K562 (cell line): ENCODE results near the gene TCF25. TPM values are rescaled to one million over a fixed set of nuclear protein-coding genes. Genes with fewer than 3 reads are reported as not detected.

ENCODE experiments used
- ATAC-seq: fragments of 200-7000 bp; cut with Tn5 transposase; 3 replicates; pipeline ENCODE4 v1.9.1; 2020; ENCODE audit warnings: moderate library complexity
- BruUV-seq: library from RNA; stranded (reverse); fragments of 400-500 nt; replicated peaks from 2 replicates; lab custom pipeline; 2021; lab: Mats Ljungman, UMichigan
- CTCF ChIA-PET: fragments of 300-600 bp; formaldehyde crosslinking; extraction: SDS; loops from one replicate; lab custom pipeline; 2021; ENCODE audit warnings: low intra/inter-chr PET ratio; lab: Yijun Ruan, JAX
- POLR2A ChIA-PET: fragments of 300-600, 350-650 bp; sonication (Branson Sonifier 250); formaldehyde crosslinking; extraction: SDS; loops from one replicate; lab custom pipeline; 2021; ENCODE audit warnings: antibody characterized with exemption, inconsistent platforms; lab: Yijun Ruan, JAX
- DNase-seq, 4 experiments: peaks; one replicate each; pipeline versions ENCODE4 v3.0.0 to v3.0.0-alpha.2; 2011 to 2018; ENCODE audit warnings: low spot score in 3 of 4, mixed read lengths in 3 of 4; ENCODE audit errors: extremely low read depth in 1 of 4
- FAIRE-seq: peaks from 2 replicates; lab custom pipeline; 2011; peaks lifted over from hg19 to GRCh38; lab: Jason Lieb, UNC
- H2AFZ ChIP-seq: 2 replicates; pipeline ENCODE4 v1.6.0; 2011; ENCODE audit warnings: low read depth, low read length, control low read depth, inconsistent platforms
- H3K27ac ChIP-seq: fragments of 200-600 bp; 3 replicates; pipeline ENCODE4 v1.8.0; 2011; ENCODE audit warnings: low read depth, mild to moderate bottlenecking, control low read depth, inconsistent platforms, low read length, moderate library complexity, mixed read lengths; ENCODE audit errors: extremely low read depth
- H3K27me3 ChIP-seq, 2 experiments: fragments of 300-600 bp in 1 of 2; 2 replicates in 1 of 2; 3 replicates in 1 of 2; pipeline versions ENCODE4 v1.6.0 to v1.8.0; 2011; ENCODE audit warnings: inconsistent platforms in 2 of 2, low read length in 2 of 2, mild to moderate bottlenecking in 1 of 2, mixed read lengths in 1 of 2, moderate library complexity in 1 of 2; ENCODE audit not compliant: control insufficient read depth in 2 of 2, insufficient read depth in 2 of 2
- H3K36me3 ChIP-seq: fragments of 300-600 bp; 3 replicates; pipeline ENCODE4 v1.8.0; 2011; ENCODE audit warnings: mild to moderate bottlenecking, low read length, inconsistent platforms; ENCODE audit not compliant: control insufficient read depth, insufficient read depth
- H3K4me1 ChIP-seq, 2 experiments: fragments of 200-600 bp in 1 of 2; replicated peaks in 1 of 2; 2 replicates in 1 of 2; 3 replicates in 1 of 2; pipeline versions ENCODE4 v1.5.1 to v1.8.0; 2011; ENCODE audit warnings: inconsistent platforms in 2 of 2, low read length in 2 of 2, mild to moderate bottlenecking in 1 of 2, mixed read lengths in 1 of 2, moderate library complexity in 1 of 2; ENCODE audit not compliant: control insufficient read depth in 2 of 2, insufficient read depth in 2 of 2
- H3K4me2 ChIP-seq: 2 replicates; pipeline ENCODE4 v1.6.1; 2011; ENCODE audit warnings: low read length, control low read depth, inconsistent platforms, mixed read lengths; ENCODE audit not compliant: insufficient read depth
- H3K4me3 ChIP-seq: fragments of 200-600 bp; sonication (generic), shearing (Covaris generic); 2 replicates; pipeline ENCODE4 v1.5.1; 2016; ENCODE audit warnings: control low read depth, inconsistent platforms
- H3K79me2 ChIP-seq: fragments of 200-600 bp; 3 replicates; pipeline ENCODE4 v1.8.0; 2011; ENCODE audit warnings: low read length, inconsistent platforms; ENCODE audit not compliant: control insufficient read depth, insufficient read depth
- H3K9ac ChIP-seq, 2 experiments: 2 replicates each; pipeline versions ENCODE4 v1.6.0 to v1.6.1; 2011; ENCODE audit warnings: low read depth in 2 of 2, low read length in 2 of 2, control low read depth in 1 of 2, inconsistent platforms in 1 of 2, mild to moderate bottlenecking in 1 of 2, mixed read lengths in 1 of 2; ENCODE audit not compliant: insufficient read depth in 1 of 2
- H3K9me1 ChIP-seq: one replicate; pipeline ENCODE4 v1.6.0; 2011; ENCODE audit warnings: inconsistent platforms, mild to moderate bottlenecking, low read length, moderate library complexity; ENCODE audit not compliant: control insufficient read depth, insufficient read depth
- H3K9me3 ChIP-seq: replicated peaks from 2 replicates; pipeline ENCODE4 v1.5.1; 2011; ENCODE audit warnings: low read depth, low read length, inconsistent platforms; ENCODE audit not compliant: control insufficient read depth, insufficient read depth
- H4K20me1 ChIP-seq: replicated peaks from 2 replicates; pipeline ENCODE4 v1.6.1; 2011; ENCODE audit warnings: low read length, inconsistent platforms, mixed read lengths; ENCODE audit not compliant: control insufficient read depth, insufficient read depth
- BACH1 ChIP-seq: fragments of 200-800 bp; sonication (Bioruptor generic); IDR thresholded peaks from 2 replicates; pipeline ENCODE4 v1.6.1; 2016; ENCODE audit warnings: missing genetic modification characterization, missing compliant biosample characterization
- CEBPG ChIP-seq, 3 experiments: fragments of 200-800 bp in 1 of 3; sonication (Bioruptor generic) in 1 of 3; sonication (generic) in 1 of 3; formaldehyde crosslinking in 1 of 3; IDR thresholded peaks in 2 of 3; conservative IDR thresholded peaks in 1 of 3; 2 replicates each; pipeline versions ENCODE4 v1.6.1 to v1.8.0; 2016 to 2022; ENCODE audit warnings: missing compliant biosample characterization in 2 of 3, missing genetic modification characterization in 2 of 3, mild to moderate bottlenecking in 1 of 3, missing genetic modification reagents in 1 of 3
- KDM1A ChIP-seq, 2 experiments: fragments of 450-650 bp; IDR thresholded peaks; 2 replicates each; pipeline ENCODE4 v1.6.1; 2016; ENCODE audit warnings: mild to moderate bottlenecking in 2 of 2
- KLF1 ChIP-seq: fragments of 450-650 bp; IDR thresholded peaks from 2 replicates; pipeline ENCODE4 v1.6.1; 2016; ENCODE audit warnings: missing genetic modification characterization, missing compliant biosample characterization
- MNT ChIP-seq, 2 experiments: fragments of 450-650 bp; conservative IDR thresholded peaks; 2 replicates each; pipeline ENCODE4 v1.6.1; 2017; ENCODE audit warnings: mild to moderate bottlenecking in 2 of 2, moderate library complexity in 2 of 2
- MTA3 ChIP-seq: fragments of 450-650 bp; formaldehyde crosslinking; IDR thresholded peaks from 2 replicates; pipeline ENCODE4 v1.6.1; 2017; ENCODE audit warnings: mild to moderate bottlenecking, borderline replicate concordance
- PHB ChIP-seq: fragments of 250-450 bp; sonication (Bioruptor Pico); IDR thresholded peaks from 2 replicates; pipeline ENCODE4 v1.5.0; 2021
- SAFB2 ChIP-seq: fragments of 200-400 bp; formaldehyde crosslinking; IDR thresholded peaks from 2 replicates; pipeline ENCODE4 v1.6.1; 2018; ENCODE audit warnings: borderline replicate concordance, low read length, low read depth, moderate library complexity; ENCODE audit not compliant: severe bottlenecking
- SLC30A9 ChIP-seq: fragments of 250-450 bp; sonication (Bioruptor Pico); IDR thresholded peaks from 2 replicates; pipeline ENCODE4 v1.8.0; 2022; ENCODE audit warnings: mild to moderate bottlenecking, moderate library complexity
- SMAD4 ChIP-seq: fragments of 250-450 bp; sonication (Bioruptor Pico); conservative IDR thresholded peaks from 2 replicates; pipeline ENCODE4 v1.8.0; 2021; ENCODE audit warnings: inconsistent platforms, mild to moderate bottlenecking, moderate library complexity
- STAT5A ChIP-seq: IDR thresholded peaks from 2 replicates; pipeline ENCODE4 v1.6.1; 2012; ENCODE audit warnings: low read length, inconsistent platforms, borderline replicate concordance
- ZEB2 ChIP-seq: fragments of 450-650 bp; IDR thresholded peaks from 2 replicates; pipeline ENCODE4 v1.6.1; 2016
- ZFP36 ChIP-seq: fragments of 150-350 bp; IDR thresholded peaks from 2 replicates; pipeline ENCODE4 v1.6.1; 2018; ENCODE audit warnings: low read length, low read depth; ENCODE audit not compliant: partially characterized antibody
- ZNF175 ChIP-seq: fragments of 200-800 bp; sonication (Bioruptor generic); IDR thresholded peaks from 2 replicates; pipeline ENCODE4 v1.6.1; 2016; ENCODE audit warnings: low read depth, mild to moderate bottlenecking, missing genetic modification characterization, missing compliant biosample characterization
- ZNF589 ChIP-seq: fragments of 200-800 bp; sonication (Bioruptor generic); IDR thresholded peaks from 2 replicates; pipeline ENCODE4 v1.6.1; 2016; ENCODE audit warnings: low read depth, missing genetic modification characterization, missing compliant biosample characterization
- ZNF707 ChIP-seq: fragments of 250-450 bp; sonication (Bioruptor Pico); conservative IDR thresholded peaks from 2 replicates; pipeline ENCODE4 v1.8.0; 2022; ENCODE audit warnings: inconsistent platforms, mild to moderate bottlenecking, moderate library complexity
- WGBS: fragments of 100-300 bp; shearing (Covaris generic); methylation state at CpG from one replicate; pipeline ENCODE4 v1.1.6; 2016; ENCODE audit warnings: low coverage, mixed read lengths; ENCODE audit not compliant: insufficient coverage; ENCODE audit errors: missing lambda C conversion rate; 5-methylcytosine and 5-hydroxymethylcytosine counted together
- in situ Hi-C: fragments of 300-500 bp; cut with MboI; formaldehyde crosslinking; loops from 4 replicates; pipeline ENCODE4 v1.15.0; 2018; ENCODE audit warnings: inconsistent platforms, mixed read lengths
- intact Hi-C: fragments of 100-400 bp; cut with micrococcal nuclease; formaldehyde crosslinking; loops from 2 replicates; pipeline ENCODE4 v1.14.2; 2022
- polyA plus RNA-seq, 8 experiments: library from polyadenylated mRNA; depleted of rRNA in 4 of 8; stranded (reverse) in 5 of 8; unstranded in 3 of 8; fragments of >200 nt; fragmentation: Nextera tagmentation in 2 of 8; fragmentation: Illumina TruSeq in 1 of 8; extraction: Ambion mirVana in 2 of 8; extraction: Trizol in 1 of 8; gene quantifications; 2 replicates each; pipeline versions ENCODE4 v1.2.1 to v1.2.3, GENCODE V29; 2011 to 2014; ENCODE audit warnings: inconsistent platforms in 1 of 8, missing spikeins in 1 of 8
- total RNA-seq, 7 experiments: library from RNA; depleted of rRNA in 6 of 7; stranded (reverse); fragments of >200 nt in 6 of 7; fragmentation: Illumina TruSeq in 2 of 7; extraction: Trizol in 2 of 7; gene quantifications; 2 replicates each; pipeline versions ENCODE4 v1.2.1 to v1.2.3, GENCODE V29; 2011 to 2021; ENCODE audit warnings: low replicate concordance in 1 of 7
- TF ChIP-seq, protein P1 (sequence below): fragments of 200-800 bp; sonication (Bioruptor generic); IDR thresholded peaks from 2 replicates; pipeline ENCODE4 v1.6.1; 2017; ENCODE audit warnings: missing genetic modification characterization, missing compliant biosample characterization
- TF ChIP-seq, protein P2 (sequence below): sonication (generic); formaldehyde crosslinking; IDR thresholded peaks from 2 replicates; pipeline ENCODE4 v1.8.0; 2022; ENCODE audit warnings: mild to moderate bottlenecking, missing genetic modification reagents

The TCF25 gene
- total and polyA plus RNA-seq, 9 of the 15 experiments (the other 6 are each of a cell fraction or from before 2014, with no cell fraction given): 9.0 to 154 (median 83.8) TPM

DNA sequence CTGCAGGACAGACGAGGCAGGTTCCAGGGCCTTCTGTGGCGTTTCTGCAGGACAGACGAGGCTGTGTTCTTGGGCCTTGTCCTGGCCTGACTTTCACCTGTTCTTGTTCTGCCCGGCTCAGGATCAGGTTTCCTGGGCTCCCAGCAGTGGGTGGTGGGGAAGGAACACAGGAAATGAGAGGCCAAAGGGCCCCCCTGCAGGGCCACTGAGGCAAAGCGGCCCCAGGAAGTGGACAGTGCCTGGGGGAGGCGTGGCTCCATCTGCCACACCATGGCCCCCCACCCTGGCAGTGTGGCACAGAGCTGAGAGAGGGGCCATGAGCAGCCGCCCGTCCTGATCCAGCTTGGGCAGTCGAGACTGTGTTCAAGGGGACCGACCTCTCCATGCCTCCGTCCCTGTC is 24.4 kb upstream of the TCF25 start:
- Histone ChIP-seq H3K9me1 (no peaks in the 10 kb centered on the region), H4K20me1 (no peaks in the 10 kb centered on the region), H3K4me1 (peaks cover 0 to 33% of the 10 kb centered on the region in 2 experiments; a peak in 3 of 5 replicates), H3K4me3 (no peak overlapping the region), H2AFZ (no peak overlapping the region), H3K4me2 (no peak overlapping the region), H3K27me3 (no peaks in the 10 kb centered on the region), H3K36me3 (no peaks in the 10 kb centered on the region), H3K27ac (no peak overlapping the region), H3K9ac (no peak overlapping the region), H3K79me2 (no peaks in the 10 kb centered on the region), H3K9me3 (no peaks in the 10 kb centered on the region)
- no peak for TF ChIP-seq MTA3
- TF ChIP-seq SAFB2: no peak
- TF ChIP-seq BACH1 (tag): no peak
- TF ChIP-seq ZFP36: no peak
- no peak for TF ChIP-seq KLF1
- TF ChIP-seq ZNF175 (CRISPR knock-in tag): no peak
- TF ChIP-seq ZEB2: no peak
- TF ChIP-seq CEBPG (CRISPR knock-in tag; IDR thresholded peaks at IDR 0.05): no peak
- no peak for TF ChIP-seq CEBPG (tag; conservative IDR thresholded peaks at IDR 0.05 in 1 of 2, IDR thresholded peaks at IDR 0.05 in 1 of 2)
- TF ChIP-seq SLC30A9 (CRISPR knock-in tag): no peak
- TF ChIP-seq KDM1A (IDR thresholded peaks at IDR 0.05): no peak
- TF ChIP-seq STAT5A: no peak
- TF ChIP-seq PHB (CRISPR knock-in tag): no peak
- TF ChIP-seq, protein P1, sequence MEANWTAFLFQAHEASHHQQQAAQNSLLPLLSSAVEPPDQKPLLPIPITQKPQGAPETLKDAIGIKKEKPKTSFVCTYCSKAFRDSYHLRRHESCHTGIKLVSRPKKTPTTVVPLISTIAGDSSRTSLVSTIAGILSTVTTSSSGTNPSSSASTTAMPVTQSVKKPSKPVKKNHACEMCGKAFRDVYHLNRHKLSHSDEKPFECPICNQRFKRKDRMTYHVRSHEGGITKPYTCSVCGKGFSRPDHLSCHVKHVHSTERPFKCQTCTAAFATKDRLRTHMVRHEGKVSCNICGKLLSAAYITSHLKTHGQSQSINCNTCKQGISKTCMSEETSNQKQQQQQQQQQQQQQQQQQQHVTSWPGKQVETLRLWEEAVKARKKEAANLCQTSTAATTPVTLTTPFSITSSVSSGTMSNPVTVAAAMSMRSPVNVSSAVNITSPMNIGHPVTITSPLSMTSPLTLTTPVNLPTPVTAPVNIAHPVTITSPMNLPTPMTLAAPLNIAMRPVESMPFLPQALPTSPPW (CRISPR knock-in tag): no peak
- no peak for TF ChIP-seq ZNF707
- TF ChIP-seq SMAD4 (CRISPR knock-in tag): no peak
- TF ChIP-seq, protein P2, sequence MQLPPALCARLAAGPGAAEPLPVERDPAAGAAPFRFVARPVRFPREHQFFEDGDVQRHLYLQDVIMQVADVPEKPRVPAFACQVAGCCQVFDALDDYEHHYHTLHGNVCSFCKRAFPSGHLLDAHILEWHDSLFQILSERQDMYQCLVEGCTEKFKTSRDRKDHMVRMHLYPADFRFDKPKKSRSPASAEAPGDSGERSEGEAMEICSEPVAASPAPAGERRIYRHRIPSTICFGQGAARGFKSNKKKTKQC: no peak
- TF ChIP-seq ZNF589 (CRISPR knock-in tag): no peak
- no peak for TF ChIP-seq MNT (conservative IDR thresholded peaks at IDR 0.05)
- POLR2A ChIA-PET: interaction anchor here (0.6 kb wide), 1 partner anchor 73 kb away, joined by 4 read pairs; no protein-coding TSS in a partner anchor
- CTCF ChIA-PET: interaction anchor here (0.6 kb wide), 1 partner anchor 41 kb away, joined by 3 read pairs; no protein-coding TSS in a partner anchor
- WGBS: 69% methylated on average over 11 of the region's 11 CpGs
- no TSS peak for BruUV-seq
- in situ Hi-C loops: no loop called here
- ATAC-seq (no peak), FAIRE-seq (no peak), DNase-seq (no peak)
- intact Hi-C loops: no loop called here
